GM19023 (cell line): ENCODE measurements around the gene CLEC4F.

Experiments used
- ATAC-seq: cut with Tn5 transposase; IDR thresholded peaks from one replicate; pipeline ENCODE4 v1.9.1; 2021; ENCODE audit warnings: mild to moderate bottlenecking, moderate library complexity; ENCODE audit not compliant: unreplicated experiment

The CLEC4F gene, protein sequence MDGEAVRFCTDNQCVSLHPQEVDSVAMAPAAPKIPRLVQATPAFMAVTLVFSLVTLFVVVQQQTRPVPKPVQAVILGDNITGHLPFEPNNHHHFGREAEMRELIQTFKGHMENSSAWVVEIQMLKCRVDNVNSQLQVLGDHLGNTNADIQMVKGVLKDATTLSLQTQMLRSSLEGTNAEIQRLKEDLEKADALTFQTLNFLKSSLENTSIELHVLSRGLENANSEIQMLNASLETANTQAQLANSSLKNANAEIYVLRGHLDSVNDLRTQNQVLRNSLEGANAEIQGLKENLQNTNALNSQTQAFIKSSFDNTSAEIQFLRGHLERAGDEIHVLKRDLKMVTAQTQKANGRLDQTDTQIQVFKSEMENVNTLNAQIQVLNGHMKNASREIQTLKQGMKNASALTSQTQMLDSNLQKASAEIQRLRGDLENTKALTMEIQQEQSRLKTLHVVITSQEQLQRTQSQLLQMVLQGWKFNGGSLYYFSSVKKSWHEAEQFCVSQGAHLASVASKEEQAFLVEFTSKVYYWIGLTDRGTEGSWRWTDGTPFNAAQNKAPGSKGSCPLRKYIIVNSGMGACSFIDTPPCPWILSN

DNA sequence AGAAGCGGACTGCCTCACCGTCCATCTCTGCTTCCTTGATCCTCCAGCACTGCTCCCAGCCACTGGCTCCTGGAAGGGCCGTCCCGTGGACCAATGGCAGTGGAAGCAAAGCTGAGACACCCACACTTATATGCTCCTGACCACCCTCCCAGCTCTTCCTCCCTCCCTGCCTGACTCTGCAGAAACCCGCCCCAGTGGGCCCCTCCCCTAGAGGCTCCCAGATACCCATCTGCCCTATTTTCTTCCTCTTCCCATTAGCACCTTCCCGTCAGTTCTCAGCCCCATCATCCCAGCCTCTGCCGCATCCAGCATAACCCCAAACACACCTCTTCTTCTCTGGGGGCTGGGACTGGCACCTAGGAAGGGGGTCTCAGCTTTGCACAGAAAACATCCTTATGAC is at the start of gene CLEC4F:
Gene CLEC4F, minus strand, starts transcription at position 101 of the 400 bp plus-strand sequence. Its CDS starts 76 bp downstream, at position 25.
- ATAC-seq, result no peak

DNA sequence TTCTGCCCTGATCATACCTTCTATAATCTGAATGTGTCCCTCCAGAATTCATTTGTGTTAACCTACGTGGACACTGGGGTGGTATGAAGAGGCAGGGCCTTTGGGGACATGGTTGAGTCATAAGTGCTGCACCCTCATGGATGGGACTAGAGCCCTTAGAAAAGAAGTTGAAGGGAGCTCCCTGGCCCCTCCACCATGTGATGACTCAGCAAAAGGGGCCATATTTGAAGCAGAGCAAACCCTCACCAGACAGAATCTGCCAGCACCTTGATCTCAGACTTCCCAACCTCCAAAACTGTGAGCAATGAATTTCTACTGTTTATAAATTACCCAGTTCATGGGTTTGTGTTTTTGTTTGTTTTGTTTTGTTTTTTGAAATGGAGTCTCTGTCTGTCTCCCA is 48.6 kb upstream of the CLEC4F start:
- ATAC-seq, result no peak

DNA sequence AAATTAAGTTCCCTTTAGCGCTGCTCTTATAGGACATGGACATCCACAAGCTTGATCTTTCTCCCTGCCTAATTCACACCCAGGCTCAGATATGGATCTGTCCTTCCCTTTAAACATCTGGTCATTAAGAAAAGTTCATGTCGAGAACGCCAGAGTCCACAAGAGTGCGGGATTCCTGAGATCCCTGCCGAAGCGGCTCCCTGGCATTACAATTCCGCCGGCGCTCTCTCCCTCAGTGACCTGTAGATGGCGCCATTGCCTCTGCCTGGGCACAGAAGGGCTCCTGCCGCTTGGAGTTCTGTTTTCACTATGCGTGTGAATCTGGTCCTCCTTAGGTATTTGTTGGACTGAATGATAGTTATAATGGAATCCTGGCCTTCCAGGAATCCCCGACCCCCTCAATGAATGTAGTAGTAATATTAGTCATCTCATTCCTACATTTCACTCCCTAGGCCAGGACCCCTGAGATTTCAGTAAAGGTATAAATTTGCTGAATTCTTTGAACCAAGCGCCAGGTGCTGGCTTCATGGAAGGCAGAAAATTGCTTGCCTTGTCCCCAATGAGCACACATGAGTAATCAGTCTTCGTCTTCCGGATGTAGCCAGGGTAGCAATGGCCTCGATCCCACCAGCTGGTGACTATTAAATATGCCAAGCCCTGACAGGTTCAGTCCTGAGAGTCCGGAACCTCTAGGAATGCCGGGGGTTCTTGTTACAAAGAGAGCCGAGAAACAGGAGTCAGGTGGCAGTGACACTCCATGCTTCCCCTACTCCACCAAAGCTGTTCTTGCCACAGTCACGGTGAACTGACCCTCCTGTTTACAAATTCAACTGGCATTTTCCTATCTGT is 41.6 kb upstream of the CLEC4F start:
- ATAC-seq, result no peak

DNA sequence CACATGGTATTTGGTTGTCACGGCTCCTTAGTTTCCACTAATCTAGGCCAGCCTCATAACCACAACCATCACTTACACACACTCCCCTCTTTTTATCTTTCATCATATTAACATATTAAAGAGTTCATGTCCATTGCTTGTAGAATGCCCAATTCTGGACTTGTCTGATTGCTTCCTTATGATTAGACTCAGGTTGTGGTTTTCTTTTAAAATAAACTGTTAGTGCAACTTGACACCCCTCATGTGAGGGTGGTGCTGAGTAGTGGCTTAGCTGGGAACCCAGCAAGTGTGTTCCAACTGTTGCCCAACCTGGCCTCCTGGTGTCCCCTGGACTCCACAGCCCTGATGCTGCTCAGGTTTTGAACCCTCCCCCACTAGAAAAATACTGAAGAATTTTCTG is 35.3 kb upstream of the CLEC4F start:
- ATAC-seq, result no peak

DNA sequence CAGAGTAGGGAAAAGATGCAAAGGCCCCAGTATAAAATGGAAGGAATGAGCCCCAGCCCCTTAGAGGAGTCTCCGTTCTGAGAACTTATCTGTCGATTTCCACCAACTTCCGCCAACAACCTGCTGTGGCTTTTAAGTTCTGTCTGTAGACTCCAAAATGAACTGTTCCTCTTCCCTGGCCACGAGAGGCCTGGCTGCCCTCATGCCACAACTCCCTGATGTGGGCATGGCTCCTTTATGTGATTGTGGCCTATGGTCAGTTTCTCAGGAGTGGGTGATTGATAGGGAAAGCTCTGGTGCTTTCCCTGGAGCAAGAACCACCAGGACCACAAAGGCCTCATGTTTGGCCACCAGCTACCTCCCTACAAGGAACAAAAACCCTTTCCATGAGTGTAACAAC is 34.0 kb upstream of the CLEC4F start:
- no peak for ATAC-seq

DNA sequence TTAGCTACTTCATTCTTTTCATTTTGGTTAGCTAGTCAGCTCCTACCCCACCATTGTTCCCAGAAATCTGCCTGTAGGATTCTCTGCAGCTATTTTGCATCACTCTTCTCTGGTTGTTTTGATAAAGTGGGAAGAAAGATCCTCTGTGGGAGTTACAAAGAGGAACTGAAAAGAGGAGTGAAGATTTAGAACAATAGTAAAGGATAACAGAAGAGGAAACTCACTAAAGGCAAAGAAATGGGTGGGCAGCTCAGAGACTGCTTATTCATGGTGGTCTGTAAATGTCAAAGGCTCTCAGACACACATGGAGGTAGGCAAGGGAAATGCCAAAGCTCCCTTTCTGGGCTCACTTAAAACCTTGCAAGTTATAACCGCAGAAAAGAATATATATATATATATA is 32.4 kb upstream of the CLEC4F start:
- ATAC-seq, result no peak

DNA sequence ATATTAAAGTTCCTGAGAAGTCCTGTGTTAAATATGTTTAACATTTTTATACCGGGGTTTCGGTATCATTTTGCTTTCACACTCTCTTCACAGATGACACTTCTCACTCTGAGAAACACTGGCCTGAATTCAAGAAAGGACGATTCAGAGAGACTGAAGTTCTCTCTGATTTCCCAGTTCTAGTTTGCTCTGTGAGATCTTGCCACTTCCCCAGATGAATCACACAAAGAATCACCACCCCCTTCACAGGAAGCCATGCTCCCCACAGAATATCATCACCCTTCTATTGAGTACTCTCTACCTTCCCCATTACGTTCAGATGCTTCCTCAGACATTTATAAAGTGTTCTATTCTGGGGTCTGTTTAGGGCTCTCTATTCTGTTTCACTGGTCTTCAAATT is 31.3 kb upstream of the CLEC4F start:
- no peak for ATAC-seq

DNA sequence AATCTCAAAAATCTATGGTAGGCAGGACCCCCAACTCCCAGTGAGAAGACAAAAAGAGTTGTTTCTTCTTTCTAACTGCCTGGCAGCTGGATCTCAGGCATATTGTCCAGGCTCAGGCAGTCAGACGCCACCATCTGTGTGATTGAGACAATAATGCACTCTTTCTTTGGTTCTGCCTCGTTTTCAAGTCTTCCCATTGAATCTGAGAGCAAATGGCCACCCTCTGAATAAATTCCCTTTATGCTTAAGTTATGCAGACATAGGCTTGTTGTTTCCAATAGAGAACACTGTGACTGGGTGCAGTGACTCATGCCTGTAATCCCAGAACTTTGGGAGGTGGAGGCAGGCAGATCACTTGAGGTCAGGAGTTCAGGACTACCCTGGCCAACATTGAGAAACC is 30.5 kb upstream of the CLEC4F start:
- ATAC-seq, result no peak

DNA sequence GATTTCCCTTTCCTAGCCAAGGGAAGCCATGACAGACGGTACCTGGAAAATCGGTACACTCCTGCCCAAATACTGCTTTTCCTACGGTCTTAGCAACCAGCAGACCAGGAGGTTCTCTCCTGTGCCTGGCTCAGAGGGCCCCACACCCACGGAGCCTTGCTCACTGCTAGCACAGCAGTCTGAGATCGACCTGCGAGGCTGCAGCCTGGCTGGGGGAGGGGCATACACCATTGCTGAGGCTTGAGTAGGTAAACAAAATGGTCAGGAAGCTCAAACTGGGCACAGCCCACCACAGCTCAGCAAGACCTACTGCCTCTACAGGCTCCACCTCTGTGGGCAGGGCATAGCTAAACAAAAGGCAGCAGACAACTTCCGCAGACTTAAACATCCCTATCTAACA is 22.0 kb upstream of the CLEC4F start:
- ATAC-seq, result no peak

DNA sequence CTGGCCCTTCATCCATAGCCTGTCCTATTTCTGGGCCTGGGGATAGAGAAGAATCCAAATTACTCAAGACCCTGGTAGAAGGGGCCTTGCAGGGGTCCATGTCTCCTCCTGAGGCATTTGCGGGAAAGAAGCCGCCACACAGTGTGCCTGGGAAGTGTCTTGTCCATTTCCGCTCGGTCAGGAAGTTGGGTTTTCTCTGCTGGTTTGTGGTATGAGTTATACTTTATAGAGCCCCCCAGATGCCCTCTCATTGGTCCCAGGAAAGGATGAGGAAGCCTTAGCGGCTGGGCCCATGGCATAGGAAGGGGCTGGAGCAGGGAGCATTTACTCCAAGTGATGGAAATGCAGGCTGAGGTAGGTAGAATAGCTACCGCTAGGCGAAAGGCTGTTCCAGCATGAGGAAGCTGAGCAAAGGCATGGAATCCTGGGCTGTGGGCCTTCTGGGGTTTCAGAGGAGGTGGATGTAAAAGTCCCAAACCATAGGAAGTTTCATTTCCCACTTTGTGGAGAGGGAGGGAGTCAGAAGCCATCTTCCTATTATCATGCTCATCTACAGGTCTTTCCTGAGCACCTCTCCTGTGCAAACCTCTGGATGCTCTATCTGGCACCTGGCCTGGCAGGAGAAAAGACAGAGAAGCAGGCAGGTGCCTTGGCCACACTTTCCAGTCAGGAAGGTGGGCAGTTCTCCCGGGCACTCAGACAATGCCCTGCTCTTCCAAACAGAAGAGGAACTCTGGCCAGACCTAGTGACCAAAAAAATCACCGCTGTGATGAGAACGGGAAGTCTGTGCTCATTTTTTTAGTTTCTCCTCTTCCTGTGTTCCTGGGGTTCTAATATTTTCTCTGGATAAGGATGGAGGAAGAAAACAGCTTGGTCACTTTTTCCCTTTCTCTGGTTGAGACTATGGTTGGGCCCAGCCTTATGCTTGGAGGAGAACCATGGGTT is 17.9 kb upstream of the CLEC4F start:
- no peak for ATAC-seq

DNA sequence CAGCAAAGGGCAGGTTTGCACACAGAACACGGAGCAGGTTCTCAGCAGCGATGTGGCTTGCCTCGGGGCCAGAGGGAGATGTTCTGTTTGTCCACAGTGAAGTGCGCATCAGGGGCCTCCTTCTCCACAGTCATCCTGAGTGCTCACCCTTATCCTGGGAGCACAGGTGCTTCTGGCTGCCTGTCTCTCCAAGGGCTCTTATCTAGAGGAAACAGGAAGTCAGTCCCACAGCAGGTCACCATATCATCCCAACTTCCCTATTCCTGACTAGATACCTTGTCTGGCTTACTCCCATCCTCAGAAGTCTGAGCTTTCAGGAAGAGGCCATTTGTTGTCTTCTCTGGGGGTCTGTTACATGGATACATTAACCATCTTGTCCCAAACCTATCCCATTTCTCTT is 15.2 kb upstream of the CLEC4F start, which contains the start of gene CD207:
Gene CD207, minus strand, starts transcription at position 174 of the 400 bp plus-strand sequence. Its CDS starts 40 bp downstream, at position 134.
- no peak for ATAC-seq

DNA sequence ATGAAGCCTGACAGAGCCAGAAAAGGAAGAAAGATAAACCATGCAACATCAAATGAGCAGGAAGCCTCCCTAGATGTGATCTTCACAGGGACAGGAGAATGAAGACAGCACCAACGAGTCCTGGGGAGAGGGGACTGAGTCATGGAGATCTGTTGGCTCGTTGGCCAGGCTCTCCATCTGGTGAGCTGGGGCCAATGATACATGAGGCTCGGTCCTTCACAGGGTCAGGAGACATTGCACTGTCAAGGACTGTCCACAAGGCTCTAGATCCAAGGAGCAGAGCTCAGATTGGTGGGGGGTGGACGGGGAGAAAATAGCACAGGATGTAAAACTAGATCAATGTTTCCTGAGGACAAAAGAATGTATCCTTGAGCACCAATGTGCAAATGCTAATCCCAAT is 14.5 kb upstream of the CLEC4F start:
- no peak for ATAC-seq

DNA sequence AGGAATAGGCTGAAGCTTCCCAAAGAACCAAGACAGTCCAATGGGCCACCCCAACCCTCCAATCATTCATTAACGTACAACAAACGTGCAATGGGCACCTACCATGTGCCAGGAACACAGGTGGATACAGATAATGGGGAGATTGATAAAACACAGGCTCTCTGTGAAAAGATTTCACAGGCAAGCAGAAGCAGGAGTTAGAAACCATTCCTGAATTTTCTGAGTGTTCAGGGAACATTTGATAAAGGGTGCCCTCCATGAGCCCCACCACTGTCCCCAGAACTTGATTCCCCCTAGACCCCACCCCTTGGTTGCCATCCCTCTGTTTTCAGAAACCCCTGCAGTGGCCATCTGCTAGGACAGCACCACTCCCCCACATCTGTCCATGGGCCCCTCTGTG is 13.7 kb upstream of the CLEC4F start:
- no peak for ATAC-seq

DNA sequence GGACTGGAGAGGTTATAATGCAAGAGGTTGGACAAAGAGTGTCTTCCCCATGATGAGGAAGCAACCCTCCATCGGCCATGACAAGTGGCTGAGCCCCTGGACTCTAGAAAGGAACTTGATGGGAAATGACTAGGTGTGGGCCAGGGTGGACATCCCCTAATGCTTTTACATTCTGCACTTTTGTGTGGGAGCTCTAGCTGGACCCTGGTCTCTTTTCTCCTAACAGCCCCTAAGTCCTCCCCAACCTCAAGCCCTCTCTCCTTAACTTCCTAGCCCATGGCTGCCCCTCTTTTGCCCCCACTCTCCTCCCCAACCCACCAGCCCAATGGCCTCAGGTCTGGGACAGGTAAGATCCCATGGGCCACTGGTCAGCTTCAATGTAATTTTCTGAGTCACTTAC is 12.8 kb upstream of the CLEC4F start:
- ATAC-seq, result no peak

DNA sequence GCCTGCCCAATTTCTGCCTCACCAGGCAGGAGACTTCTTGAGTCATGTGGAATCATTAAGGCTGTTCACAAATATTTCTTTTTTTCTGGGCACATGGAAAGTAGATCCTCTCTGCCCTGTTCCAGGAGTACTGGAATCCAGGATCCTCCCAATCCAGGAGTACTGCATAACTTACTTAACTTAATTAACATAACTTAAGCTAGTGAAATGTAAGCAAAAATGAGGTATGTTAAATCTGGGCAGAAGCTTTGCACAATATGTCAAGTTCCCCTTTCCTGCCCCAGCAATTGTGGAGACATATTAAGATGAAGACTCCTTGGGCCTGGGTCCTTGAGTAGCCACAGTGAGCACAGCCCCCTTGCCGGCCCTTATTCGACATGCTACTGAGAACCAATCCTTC is 12.0 kb upstream of the CLEC4F start:
- ATAC-seq, result no peak

DNA sequence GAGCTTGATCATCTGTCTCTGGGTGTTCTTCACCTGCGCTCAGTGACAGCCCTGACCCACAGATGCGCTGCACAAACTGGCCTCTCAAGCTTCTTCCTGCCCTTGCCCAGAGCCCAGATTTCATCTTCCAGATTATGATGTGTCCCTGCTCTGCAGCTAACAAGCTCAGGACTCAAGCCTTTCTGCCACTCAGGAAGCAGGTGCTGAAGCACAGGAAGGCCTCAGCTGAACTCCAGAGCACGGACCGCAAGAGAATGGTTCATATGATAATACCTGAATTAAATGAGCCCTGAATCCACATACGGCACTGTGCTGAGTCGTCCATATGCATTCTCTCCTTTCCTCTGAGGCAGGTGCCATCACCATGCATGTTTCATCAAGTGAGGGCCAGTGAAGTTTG is 11.5 kb upstream of the CLEC4F start:
- ATAC-seq, result no peak

DNA sequence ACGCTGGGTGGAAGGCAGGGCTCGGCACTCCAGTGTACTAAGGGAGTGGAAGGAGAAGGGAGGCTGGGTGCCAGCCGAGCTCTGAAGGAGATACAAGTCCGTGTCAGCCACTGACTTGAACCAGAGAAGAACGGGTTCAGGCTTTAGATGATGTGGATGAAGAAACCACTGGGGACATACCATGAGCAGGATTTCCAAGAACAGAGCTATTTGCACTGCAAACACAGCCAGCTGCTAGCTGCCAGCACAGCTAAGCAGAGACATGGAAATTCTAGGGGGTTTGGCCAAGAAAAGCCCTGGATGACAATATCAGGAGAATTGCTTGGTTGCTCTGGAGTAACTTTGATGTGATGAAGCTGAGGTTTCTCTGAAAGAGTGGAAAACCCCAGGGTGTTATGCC is 10.0 kb upstream of the CLEC4F start:
- no peak for ATAC-seq

DNA sequence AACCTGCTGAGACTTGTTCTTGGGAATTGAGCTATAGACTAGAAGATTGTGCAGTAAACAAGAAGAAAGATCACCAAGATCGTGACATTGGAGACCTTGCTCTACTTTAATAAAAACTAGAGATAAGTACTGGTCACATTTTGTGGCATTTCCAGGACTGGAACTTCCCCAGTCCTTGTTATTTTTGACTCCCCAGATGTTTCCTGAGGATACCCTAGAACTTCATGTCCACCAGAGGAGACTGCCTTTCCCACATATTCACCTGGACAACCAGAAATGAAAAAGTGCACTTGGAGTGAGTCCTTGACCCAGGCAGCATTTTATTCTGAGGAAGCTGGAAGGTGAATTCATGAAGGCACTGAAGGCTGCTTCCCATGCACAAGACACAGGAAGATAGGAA is 9.5 kb upstream of the CLEC4F start:
- no peak for ATAC-seq

DNA sequence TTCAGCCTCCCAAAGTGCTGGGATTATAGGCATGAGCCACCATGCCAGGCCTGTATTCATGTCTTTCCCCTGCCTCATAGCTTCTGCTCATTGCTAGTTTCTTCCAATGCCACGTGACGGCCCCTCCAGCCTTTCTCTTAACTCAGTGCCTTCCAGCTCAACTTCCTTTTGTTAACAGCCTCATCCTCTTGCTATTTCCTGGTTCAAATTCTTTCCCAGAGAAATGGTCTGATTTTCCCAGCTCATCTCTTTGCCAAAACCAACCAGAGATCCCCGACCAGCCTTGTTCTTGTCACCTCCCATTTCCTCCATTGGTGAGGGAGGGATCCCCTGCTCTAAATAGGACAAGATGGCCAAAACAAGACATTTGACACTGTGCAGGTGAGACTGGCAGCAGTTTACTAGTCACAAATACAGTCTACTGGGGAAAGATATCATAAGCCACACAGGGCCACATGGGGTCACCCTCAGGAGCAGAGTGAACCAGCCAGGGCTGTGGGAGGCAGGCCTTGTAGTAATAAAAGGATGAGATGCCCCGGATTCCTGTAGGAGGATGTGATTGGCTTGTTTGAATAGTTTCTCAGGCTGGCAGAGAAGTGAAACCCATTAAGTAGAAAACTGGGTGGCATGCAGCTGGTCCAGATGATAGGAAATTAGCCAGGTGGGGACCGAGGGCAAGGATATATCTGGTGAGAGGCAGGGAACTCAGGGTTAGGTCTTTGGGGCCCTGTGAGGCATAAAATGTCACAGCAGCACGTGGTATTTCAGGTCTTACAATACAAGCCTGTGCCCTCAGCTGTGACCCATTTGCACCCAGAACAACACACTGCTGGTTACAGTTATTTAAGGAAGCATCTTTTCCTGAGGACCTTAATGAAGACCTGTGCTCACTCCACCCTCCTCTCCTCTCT is 8.8 kb upstream of the CLEC4F start:
- no peak for ATAC-seq

DNA sequence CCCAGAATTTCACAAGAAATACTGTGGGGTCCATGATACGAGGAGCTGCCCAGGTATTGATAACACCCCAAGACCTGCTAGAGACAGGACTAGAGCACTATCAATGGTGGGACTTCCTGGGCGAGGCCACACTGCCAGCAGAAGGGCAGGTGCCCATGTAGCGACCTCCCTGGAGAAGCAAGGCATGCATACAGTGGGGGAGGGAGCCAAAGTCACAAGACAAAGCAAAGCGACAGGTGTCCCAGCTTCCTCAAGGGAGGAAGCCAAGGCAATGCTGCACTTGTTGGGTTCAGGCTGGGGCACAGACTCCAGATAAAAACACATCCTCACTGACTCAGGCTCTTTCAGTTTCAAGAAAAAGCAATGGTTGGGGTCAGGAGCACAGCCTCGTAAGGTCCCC is 7.7 kb upstream of the CLEC4F start:
- ATAC-seq, result no peak
